SK-N-SH (cell line): ENCODE results near the gene NHP2. TPM values are rescaled to one million over a fixed set of nuclear protein-coding genes. Genes with fewer than 3 reads are reported as not detected.

Source experiments
- CTCF ChIA-PET: fragments of 300-600, 350-600 bp; formaldehyde crosslinking; extraction: SDS; loops from one replicate; lab custom pipeline; 2021; lab: Yijun Ruan, JAX
- POLR2A ChIA-PET: fragments of 350-600 bp; sonication (Branson Sonifier 250); formaldehyde crosslinking; extraction: SDS; loops from one replicate; lab custom pipeline; 2020; ENCODE audit warnings: antibody characterized with exemption, inconsistent platforms; lab: Yijun Ruan, JAX
- DNase-seq: peaks from one replicate; pipeline ENCODE4 v3.0.0; 2012
- H2AFZ ChIP-seq: fragments of 200-600 bp; sonication (generic); 2 replicates; pipeline ENCODE4 v1.8.1; 2016; ENCODE audit warnings: antibody characterized with exemption, mild to moderate bottlenecking, low read depth
- H3F3A ChIP-seq: fragments of 200-600 bp; sonication (generic); replicated peaks from 2 replicates; pipeline ENCODE3; 2016; ENCODE audit warnings: antibody characterized with exemption, mild to moderate bottlenecking; ENCODE audit not compliant: insufficient read depth
- H3K27ac ChIP-seq, 2 experiments: fragments of 200-500 bp in 1 of 2; fragments of 200-600 bp in 1 of 2; sonication (Bioruptor generic) in 1 of 2; sonication (generic), shearing (Covaris generic) in 1 of 2; 2 replicates each; pipeline versions ENCODE4 v1.5.1 to v1.6.1; 2014 to 2016; ENCODE audit warnings: low read depth in 2 of 2, inconsistent platforms in 1 of 2, low read length in 1 of 2, mild to moderate bottlenecking in 1 of 2, mixed read lengths in 1 of 2
- H3K27me3 ChIP-seq: fragments of 200-600 bp; sonication (generic), shearing (Covaris generic); 2 replicates; pipeline ENCODE4 v1.6.1; 2016; ENCODE audit warnings: mixed run types; ENCODE audit not compliant: insufficient read depth
- H3K36me3 ChIP-seq, 2 experiments: fragments of 200-500 bp in 1 of 2; fragments of 200-600 bp in 1 of 2; sonication (Bioruptor generic) in 1 of 2; sonication (generic) in 1 of 2; replicated peaks in 1 of 2; 2 replicates each; pipeline versions ENCODE3 to v1.5.1; 2014 to 2016; ENCODE audit warnings: low read length in 1 of 2, mild to moderate bottlenecking in 1 of 2; ENCODE audit not compliant: insufficient read depth in 2 of 2, control insufficient read depth in 1 of 2
- H3K4me1 ChIP-seq, 2 experiments: fragments of 200-500 bp in 1 of 2; fragments of 200-600 bp in 1 of 2; sonication (Bioruptor generic) in 1 of 2; sonication (generic), shearing (Covaris generic) in 1 of 2; 2 replicates each; pipeline versions ENCODE4 v1.5.1 to v1.6.1; 2014 to 2016; ENCODE audit warnings: low read depth in 1 of 2, low read length in 1 of 2, mixed run types in 1 of 2; ENCODE audit not compliant: insufficient read depth in 2 of 2, control insufficient read depth in 1 of 2
- H3K4me2 ChIP-seq: fragments of 200-600 bp; sonication (generic), shearing (Covaris generic); 2 replicates; pipeline ENCODE4 v1.6.1; 2017; ENCODE audit warnings: mixed run types
- H3K4me3 ChIP-seq, 2 experiments: fragments of 200-500 bp in 1 of 2; fragments of 200-600 bp in 1 of 2; sonication (Bioruptor generic) in 1 of 2; sonication (generic), shearing (Covaris generic) in 1 of 2; 2 replicates each; pipeline versions ENCODE4 v1.5.1 to v1.8.1; 2014 to 2016; ENCODE audit warnings: low read depth in 2 of 2, inconsistent platforms in 1 of 2, low read length in 1 of 2, mild to moderate bottlenecking in 1 of 2, mixed read lengths in 1 of 2, moderate library complexity in 1 of 2
- H3K79me2 ChIP-seq: fragments of 200-600 bp; sonication (generic); 2 replicates; pipeline ENCODE4 v1.8.1; 2017; ENCODE audit warnings: mild to moderate bottlenecking; ENCODE audit not compliant: insufficient read depth
- H3K9ac ChIP-seq: fragments of 200-600 bp; sonication (generic); 2 replicates; pipeline ENCODE4 v1.6.1; 2017; ENCODE audit warnings: mixed run types
- H3K9me2 ChIP-seq: fragments of 200-600 bp; sonication (generic); 2 replicates; pipeline ENCODE4 v1.6.1; 2017; ENCODE audit warnings: mixed run types
- H3K9me3 ChIP-seq: fragments of 200-600 bp; sonication (generic); 2 replicates; pipeline ENCODE4 v1.6.1; 2017; ENCODE audit warnings: mixed run types, mild to moderate bottlenecking, moderate library complexity
- H4K20me1 ChIP-seq: fragments of 200-600 bp; sonication (generic); 2 replicates; pipeline ENCODE4 v1.6.1; 2017; ENCODE audit warnings: mild to moderate bottlenecking, mixed run types; ENCODE audit not compliant: insufficient read depth
- ELF1 ChIP-seq: IDR thresholded peaks from 2 replicates; pipeline ENCODE4 v1.4.0; 2012
- FOSL2 ChIP-seq: IDR thresholded peaks from 2 replicates; pipeline ENCODE4 v1.4.0; 2012; ENCODE audit warnings: low read depth, mild to moderate bottlenecking, moderate library complexity, borderline replicate concordance
- FOXJ3 ChIP-seq: sonication (generic); formaldehyde crosslinking; IDR thresholded peaks from 2 replicates; pipeline ENCODE4 v1.5.1; 2020; ENCODE audit warnings: mild to moderate bottlenecking, missing genetic modification reagents
- FOXM1 ChIP-seq: IDR thresholded peaks from 2 replicates; pipeline ENCODE4 v1.4.0; 2012; ENCODE audit warnings: low read depth, mild to moderate bottlenecking
- GABPA ChIP-seq: IDR thresholded peaks from 2 replicates; pipeline ENCODE4 v1.4.0; 2012; ENCODE audit warnings: low read depth, mild to moderate bottlenecking
- GATA2 ChIP-seq: sonication (generic); formaldehyde crosslinking; IDR thresholded peaks from 2 replicates; pipeline ENCODE4 v1.5.0; 2020; ENCODE audit warnings: mild to moderate bottlenecking, missing genetic modification reagents
- MEF2A ChIP-seq: IDR thresholded peaks from 2 replicates; pipeline ENCODE4 v1.4.0; 2012; ENCODE audit warnings: low read depth, borderline replicate concordance
- NFIC ChIP-seq: IDR thresholded peaks from 2 replicates; pipeline ENCODE4 v1.4.0; 2012; ENCODE audit warnings: borderline replicate concordance
- NRF1 ChIP-seq: IDR thresholded peaks from 2 replicates; pipeline ENCODE4 v1.6.1; 2012; ENCODE audit warnings: low read depth, mild to moderate bottlenecking, low read length
- POLR2AphosphoS5 ChIP-seq: IDR thresholded peaks from 2 replicates; pipeline ENCODE4 v1.6.1; 2012; ENCODE audit warnings: low read depth, low read length
- RAD21 ChIP-seq: IDR thresholded peaks from 2 replicates; pipeline ENCODE4 v1.6.1; 2012; ENCODE audit warnings: mild to moderate bottlenecking, low read length
- RCOR1 ChIP-seq: fragments of 150-350 bp; IDR thresholded peaks from 2 replicates; pipeline ENCODE4 v1.6.1; 2017; ENCODE audit warnings: antibody characterized with exemption, low read length
- SIN3A ChIP-seq: IDR thresholded peaks from 2 replicates; pipeline ENCODE4 v1.6.1; 2012; ENCODE audit warnings: low read depth, mild to moderate bottlenecking, low read length, moderate library complexity, borderline replicate concordance
- SMC3 ChIP-seq: IDR thresholded peaks from 2 replicates; pipeline ENCODE4 v1.6.1; 2012; ENCODE audit warnings: low read depth, low read length, improper control_type of control experiment
- TAF1 ChIP-seq: IDR thresholded peaks from 2 replicates; pipeline ENCODE4 v1.6.1; 2012; ENCODE audit warnings: low read depth, mild to moderate bottlenecking, low read length, moderate library complexity, borderline replicate concordance
- WGBS: methylation state at CpG from one replicate; pipeline ENCODE4 v1.1.6; 2017; ENCODE audit warnings: low lambda C conversion rate; 5-methylcytosine and 5-hydroxymethylcytosine counted together
- polyA plus RNA-seq, 3 experiments: library from polyadenylated mRNA; depleted of rRNA; stranded (reverse); fragments of >200 nt; gene quantifications; 2 replicates each; pipeline ENCODE4 v1.2.3, GENCODE V29; 2012
- TF ChIP-seq, protein P1 (sequence below): fragments of 200-600 bp; sonication (generic); IDR thresholded peaks from 2 replicates; pipeline ENCODE4 v1.6.1; 2017; ENCODE audit warnings: antibody characterized with exemption, mild to moderate bottlenecking, moderate library complexity
- TF ChIP-seq, protein P2 (sequence below): fragments of 150-350 bp; IDR thresholded peaks from 2 replicates; pipeline ENCODE4 v1.6.1; 2017; ENCODE audit warnings: antibody characterized with exemption, low read length, low read depth, borderline replicate concordance
- TF ChIP-seq, protein P3 (sequence below): IDR thresholded peaks from 2 replicates; pipeline ENCODE4 v1.6.1; 2012; ENCODE audit warnings: mild to moderate bottlenecking, low read depth, low read length, moderate library complexity
- TF ChIP-seq, protein P4 (sequence below): fragments of 150-350 bp; IDR thresholded peaks from 2 replicates; pipeline ENCODE4 v1.6.1; 2016; ENCODE audit warnings: mild to moderate bottlenecking, low read depth, low read length
- TF ChIP-seq, protein P5 (sequence below): IDR thresholded peaks from 2 replicates; pipeline ENCODE4; 2012

Gene NHP2
- polyA plus RNA-seq, 1 of the 3 experiments (the other 2 are of a cell fraction), result 455 TPM

GRCh38 chr5:178103612-178104011, 50.1 kb downstream of the NHP2 start:
- CTCF ChIA-PET, result interaction anchor here (0.7 to 1.5 kb wide), 2 partner anchors 18 to 28 kb away, joined by 3 to 11 read pairs; no protein-coding TSS in a partner anchor
- H2AFZ ChIP-seq, result no peak overlapping the region

More at GRCh38 chr5:178103612-178104011, 50.1 kb downstream of the NHP2 start:
- Histone ChIP-seq H3K27ac (no peak overlapping the region), H3K9me3 (no peaks in the 10 kb centered on the region), H3K4me3 (no peak overlapping the region), H3K36me3 (no peaks in the 10 kb centered on the region), H4K20me1 (no peaks in the 10 kb centered on the region), H3K4me1 (peaks cover 0 to 9% of the 10 kb centered on the region in 2 experiments; a peak in 1 of 4 replicates), H3K9me2 (no peaks in the 10 kb centered on the region), H3K9ac (no peak overlapping the region), H3K79me2 (no peaks in the 10 kb centered on the region), H3K4me2 (no peak overlapping the region), H3F3A (no peaks in the 10 kb centered on the region), H3K27me3 (no peaks in the 10 kb centered on the region)
- TF ChIP-seq NFIC (no peak), SMC3 (no peak), FOSL2 (no peak), POLR2AphosphoS5 (no peak), RCOR1 (no peak), FOXJ3 (CRISPR knock-in tag) (no peak), ELF1 (no peak), RAD21 (no peak), FOXM1 (no peak), MEF2A (no peak), SIN3A (no peak), TAF1 (no peak), GATA2 (CRISPR knock-in tag) (no peak), GABPA (no peak), NRF1 (no peak)
- TF ChIP-seq, protein P1, sequence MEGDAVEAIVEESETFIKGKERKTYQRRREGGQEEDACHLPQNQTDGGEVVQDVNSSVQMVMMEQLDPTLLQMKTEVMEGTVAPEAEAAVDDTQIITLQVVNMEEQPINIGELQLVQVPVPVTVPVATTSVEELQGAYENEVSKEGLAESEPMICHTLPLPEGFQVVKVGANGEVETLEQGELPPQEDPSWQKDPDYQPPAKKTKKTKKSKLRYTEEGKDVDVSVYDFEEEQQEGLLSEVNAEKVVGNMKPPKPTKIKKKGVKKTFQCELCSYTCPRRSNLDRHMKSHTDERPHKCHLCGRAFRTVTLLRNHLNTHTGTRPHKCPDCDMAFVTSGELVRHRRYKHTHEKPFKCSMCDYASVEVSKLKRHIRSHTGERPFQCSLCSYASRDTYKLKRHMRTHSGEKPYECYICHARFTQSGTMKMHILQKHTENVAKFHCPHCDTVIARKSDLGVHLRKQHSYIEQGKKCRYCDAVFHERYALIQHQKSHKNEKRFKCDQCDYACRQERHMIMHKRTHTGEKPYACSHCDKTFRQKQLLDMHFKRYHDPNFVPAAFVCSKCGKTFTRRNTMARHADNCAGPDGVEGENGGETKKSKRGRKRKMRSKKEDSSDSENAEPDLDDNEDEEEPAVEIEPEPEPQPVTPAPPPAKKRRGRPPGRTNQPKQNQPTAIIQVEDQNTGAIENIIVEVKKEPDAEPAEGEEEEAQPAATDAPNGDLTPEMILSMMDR, result no peak
- TF ChIP-seq, protein P2, sequence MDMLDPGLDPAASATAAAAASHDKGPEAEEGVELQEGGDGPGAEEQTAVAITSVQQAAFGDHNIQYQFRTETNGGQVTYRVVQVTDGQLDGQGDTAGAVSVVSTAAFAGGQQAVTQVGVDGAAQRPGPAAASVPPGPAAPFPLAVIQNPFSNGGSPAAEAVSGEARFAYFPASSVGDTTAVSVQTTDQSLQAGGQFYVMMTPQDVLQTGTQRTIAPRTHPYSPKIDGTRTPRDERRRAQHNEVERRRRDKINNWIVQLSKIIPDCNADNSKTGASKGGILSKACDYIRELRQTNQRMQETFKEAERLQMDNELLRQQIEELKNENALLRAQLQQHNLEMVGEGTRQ, result no peak
- TF ChIP-seq, protein P3, sequence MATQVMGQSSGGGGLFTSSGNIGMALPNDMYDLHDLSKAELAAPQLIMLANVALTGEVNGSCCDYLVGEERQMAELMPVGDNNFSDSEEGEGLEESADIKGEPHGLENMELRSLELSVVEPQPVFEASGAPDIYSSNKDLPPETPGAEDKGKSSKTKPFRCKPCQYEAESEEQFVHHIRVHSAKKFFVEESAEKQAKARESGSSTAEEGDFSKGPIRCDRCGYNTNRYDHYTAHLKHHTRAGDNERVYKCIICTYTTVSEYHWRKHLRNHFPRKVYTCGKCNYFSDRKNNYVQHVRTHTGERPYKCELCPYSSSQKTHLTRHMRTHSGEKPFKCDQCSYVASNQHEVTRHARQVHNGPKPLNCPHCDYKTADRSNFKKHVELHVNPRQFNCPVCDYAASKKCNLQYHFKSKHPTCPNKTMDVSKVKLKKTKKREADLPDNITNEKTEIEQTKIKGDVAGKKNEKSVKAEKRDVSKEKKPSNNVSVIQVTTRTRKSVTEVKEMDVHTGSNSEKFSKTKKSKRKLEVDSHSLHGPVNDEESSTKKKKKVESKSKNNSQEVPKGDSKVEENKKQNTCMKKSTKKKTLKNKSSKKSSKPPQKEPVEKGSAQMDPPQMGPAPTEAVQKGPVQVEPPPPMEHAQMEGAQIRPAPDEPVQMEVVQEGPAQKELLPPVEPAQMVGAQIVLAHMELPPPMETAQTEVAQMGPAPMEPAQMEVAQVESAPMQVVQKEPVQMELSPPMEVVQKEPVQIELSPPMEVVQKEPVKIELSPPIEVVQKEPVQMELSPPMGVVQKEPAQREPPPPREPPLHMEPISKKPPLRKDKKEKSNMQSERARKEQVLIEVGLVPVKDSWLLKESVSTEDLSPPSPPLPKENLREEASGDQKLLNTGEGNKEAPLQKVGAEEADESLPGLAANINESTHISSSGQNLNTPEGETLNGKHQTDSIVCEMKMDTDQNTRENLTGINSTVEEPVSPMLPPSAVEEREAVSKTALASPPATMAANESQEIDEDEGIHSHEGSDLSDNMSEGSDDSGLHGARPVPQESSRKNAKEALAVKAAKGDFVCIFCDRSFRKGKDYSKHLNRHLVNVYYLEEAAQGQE, result no peak
- TF ChIP-seq, protein P4, sequence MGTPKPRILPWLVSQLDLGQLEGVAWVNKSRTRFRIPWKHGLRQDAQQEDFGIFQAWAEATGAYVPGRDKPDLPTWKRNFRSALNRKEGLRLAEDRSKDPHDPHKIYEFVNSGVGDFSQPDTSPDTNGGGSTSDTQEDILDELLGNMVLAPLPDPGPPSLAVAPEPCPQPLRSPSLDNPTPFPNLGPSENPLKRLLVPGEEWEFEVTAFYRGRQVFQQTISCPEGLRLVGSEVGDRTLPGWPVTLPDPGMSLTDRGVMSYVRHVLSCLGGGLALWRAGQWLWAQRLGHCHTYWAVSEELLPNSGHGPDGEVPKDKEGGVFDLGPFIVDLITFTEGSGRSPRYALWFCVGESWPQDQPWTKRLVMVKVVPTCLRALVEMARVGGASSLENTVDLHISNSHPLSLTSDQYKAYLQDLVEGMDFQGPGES, result no peak
- TF ChIP-seq, protein P5, sequence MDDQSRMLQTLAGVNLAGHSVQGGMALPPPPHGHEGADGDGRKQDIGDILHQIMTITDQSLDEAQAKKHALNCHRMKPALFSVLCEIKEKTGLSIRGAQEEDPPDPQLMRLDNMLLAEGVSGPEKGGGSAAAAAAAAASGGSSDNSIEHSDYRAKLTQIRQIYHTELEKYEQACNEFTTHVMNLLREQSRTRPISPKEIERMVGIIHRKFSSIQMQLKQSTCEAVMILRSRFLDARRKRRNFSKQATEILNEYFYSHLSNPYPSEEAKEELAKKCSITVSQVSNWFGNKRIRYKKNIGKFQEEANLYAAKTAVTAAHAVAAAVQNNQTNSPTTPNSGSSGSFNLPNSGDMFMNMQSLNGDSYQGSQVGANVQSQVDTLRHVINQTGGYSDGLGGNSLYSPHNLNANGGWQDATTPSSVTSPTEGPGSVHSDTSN, result no peak
- POLR2A ChIA-PET, result no interaction called here
- DNase-seq, result no peak
- 78% methylated on average over 10 of the region's 12 CpGs for WGBS
